Measurements from ENCODE around the gene SPECC1. TPM values are rescaled to one million over a fixed set of nuclear protein-coding genes. Genes with fewer than 3 reads are reported as not detected.
"Not testable (repeated sequence)": the region's sequence is repeated elsewhere in the genome, so short reads cannot be mapped to it uniquely, and the experiment has no call there.

Gene SPECC1
- total RNA-seq, 1 donor from 2014 or later, result 35.6 TPM

DNA sequence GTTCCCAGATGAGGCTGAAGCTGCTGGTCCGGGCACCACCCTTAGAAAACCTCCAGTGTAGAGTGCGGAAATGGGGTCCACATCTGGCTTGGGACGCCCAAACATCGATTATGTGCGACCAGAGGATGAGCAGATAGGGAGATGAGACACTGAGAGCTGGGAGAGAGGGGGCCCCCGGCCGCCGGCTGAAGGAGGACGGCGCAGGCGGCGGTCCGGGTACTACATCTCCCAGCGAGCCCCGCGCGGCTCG, 182 bp upstream of the SPECC1 start:
- TF ChIP-seq, protein P1, sequence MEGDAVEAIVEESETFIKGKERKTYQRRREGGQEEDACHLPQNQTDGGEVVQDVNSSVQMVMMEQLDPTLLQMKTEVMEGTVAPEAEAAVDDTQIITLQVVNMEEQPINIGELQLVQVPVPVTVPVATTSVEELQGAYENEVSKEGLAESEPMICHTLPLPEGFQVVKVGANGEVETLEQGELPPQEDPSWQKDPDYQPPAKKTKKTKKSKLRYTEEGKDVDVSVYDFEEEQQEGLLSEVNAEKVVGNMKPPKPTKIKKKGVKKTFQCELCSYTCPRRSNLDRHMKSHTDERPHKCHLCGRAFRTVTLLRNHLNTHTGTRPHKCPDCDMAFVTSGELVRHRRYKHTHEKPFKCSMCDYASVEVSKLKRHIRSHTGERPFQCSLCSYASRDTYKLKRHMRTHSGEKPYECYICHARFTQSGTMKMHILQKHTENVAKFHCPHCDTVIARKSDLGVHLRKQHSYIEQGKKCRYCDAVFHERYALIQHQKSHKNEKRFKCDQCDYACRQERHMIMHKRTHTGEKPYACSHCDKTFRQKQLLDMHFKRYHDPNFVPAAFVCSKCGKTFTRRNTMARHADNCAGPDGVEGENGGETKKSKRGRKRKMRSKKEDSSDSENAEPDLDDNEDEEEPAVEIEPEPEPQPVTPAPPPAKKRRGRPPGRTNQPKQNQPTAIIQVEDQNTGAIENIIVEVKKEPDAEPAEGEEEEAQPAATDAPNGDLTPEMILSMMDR (IDR thresholded peaks at IDR 0.05; ENCODE audit: unreplicated experiment), result no peak
- peaks cover 4% of the 10 kb centered on the region for H3K4me1 Mint-ChIP-seq
- no peaks in the 10 kb centered on the region for H3K36me3 Mint-ChIP-seq
- H3K4me3 Mint-ChIP-seq, result peak overlapping the region; percentile 93
- H3K27me3 Mint-ChIP-seq (ENCODE audit: low read depth), result peaks cover 71% of the 10 kb centered on the region
- H3K9me3 Mint-ChIP-seq, result no peaks in the 10 kb centered on the region
- DNase-seq (ENCODE audit: low spot score in 2 of 2, unreplicated experiment in 2 of 2), result no peak
- no peak overlapping the region for H3K27ac Mint-ChIP-seq

DNA sequence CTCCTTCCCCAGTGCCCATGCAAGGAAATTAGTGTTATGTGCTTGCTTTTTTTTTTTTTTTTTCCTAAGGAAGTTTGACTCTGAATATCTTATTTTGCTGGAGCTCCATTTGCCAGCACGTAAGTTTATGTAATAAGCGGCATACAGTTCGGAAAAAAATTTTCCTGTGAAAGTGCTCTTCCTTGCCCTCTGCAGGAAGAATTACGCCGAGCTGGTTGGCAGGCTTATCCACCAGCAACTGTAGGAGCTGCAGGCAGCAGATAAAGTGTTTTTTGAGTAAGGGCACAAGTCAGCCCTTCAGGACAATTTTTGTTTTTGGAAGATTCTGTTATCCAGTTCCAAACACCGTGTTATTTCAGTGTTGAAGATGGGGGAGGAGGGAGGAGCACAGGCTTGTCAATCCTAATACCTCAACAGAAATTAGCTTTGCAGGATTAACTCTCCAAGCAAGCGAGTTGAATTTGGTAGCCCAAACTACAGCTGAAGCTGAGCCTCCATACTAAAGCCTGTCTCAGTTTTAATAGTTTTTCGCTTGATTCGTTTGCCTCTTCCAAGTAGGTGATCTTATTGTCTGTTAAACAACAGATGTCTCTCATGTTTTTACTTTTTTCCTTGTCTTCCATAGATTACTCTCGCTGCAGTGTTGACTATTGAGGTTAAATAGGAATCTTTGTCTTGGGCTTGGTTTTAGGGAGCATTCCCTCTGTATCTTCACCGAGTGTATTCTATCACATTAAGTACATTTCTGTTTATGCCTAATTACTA, 1.1 kb downstream of the SPECC1 start:
- peaks cover 69% of the 10 kb centered on the region for H3K27me3 Mint-ChIP-seq (ENCODE audit: low read depth)
- no peak overlapping the region for H3K27ac Mint-ChIP-seq
- no peaks in the 10 kb centered on the region for H3K36me3 Mint-ChIP-seq
- H3K4me3 Mint-ChIP-seq, result peak overlapping the region; percentile 78
- TF ChIP-seq, protein P1 (IDR thresholded peaks at IDR 0.05; ENCODE audit: unreplicated experiment), result no peak
- H3K9me3 Mint-ChIP-seq, result no peaks in the 10 kb centered on the region
- DNase-seq (ENCODE audit: low spot score in 2 of 2, unreplicated experiment in 2 of 2), result no peak
- peaks cover 4% of the 10 kb centered on the region for H3K4me1 Mint-ChIP-seq

DNA sequence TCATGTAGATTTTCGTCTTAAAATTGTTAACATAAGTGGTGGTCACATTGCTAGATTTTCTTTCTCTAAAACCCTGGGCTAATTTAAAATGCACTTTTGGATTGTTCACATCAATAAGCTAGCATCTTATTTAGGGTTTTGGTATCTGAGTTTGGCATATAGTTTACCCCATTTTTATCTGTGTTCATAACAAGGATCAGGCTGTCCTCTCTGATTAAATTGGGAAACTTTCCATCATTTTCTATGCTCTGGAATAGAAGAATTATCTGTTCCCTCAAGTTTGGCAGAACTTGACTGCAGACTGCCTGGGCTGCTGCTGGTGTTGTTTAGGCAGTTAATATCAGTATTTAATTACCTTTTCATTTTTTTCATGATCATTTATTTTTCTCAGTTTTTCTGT, 1.8 kb downstream of the SPECC1 start:
- H3K4me3 Mint-ChIP-seq, result peak overlapping the region; percentile 6
- H3K27me3 Mint-ChIP-seq (ENCODE audit: low read depth), result peaks cover 64% of the 10 kb centered on the region
- TF ChIP-seq, protein P1 (IDR thresholded peaks at IDR 0.05; ENCODE audit: unreplicated experiment), result no peak
- H3K4me1 Mint-ChIP-seq, result peaks cover 4% of the 10 kb centered on the region
- H3K36me3 Mint-ChIP-seq, result no peaks in the 10 kb centered on the region
- no peak for DNase-seq (ENCODE audit: low spot score in 2 of 2, unreplicated experiment in 2 of 2)
- H3K27ac Mint-ChIP-seq, result no peak overlapping the region
- H3K9me3 Mint-ChIP-seq, result no peaks in the 10 kb centered on the region

DNA sequence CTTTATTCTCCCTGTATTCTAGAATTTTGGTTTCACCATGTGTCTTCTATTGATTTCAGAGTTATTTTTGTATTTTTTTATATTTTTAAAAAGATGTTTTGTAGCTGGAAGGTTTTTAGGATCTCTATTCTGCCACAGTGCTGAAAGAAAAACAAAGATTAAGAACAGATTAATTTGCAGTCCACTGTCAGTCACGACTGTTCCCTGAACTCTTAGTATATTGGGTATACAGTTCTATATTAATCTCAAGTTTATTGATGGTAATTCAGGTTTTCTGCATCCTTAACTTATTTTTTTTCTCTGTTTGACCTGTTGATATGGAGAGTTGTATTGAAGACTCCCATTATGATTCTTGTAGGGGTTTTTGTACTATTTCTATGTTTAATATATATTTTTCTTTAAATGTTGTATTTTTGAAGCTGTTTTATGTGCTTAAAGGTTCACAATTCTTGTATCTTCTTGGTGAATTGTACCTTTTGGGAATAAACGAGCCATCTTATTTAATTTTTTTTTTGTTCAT, 2.9 kb downstream of the SPECC1 start:
- DNase-seq (ENCODE audit: low spot score in 2 of 2, unreplicated experiment in 2 of 2), result no peak
- Mint-ChIP-seq H3K36me3 (no peaks in the 10 kb centered on the region), H3K4me1 (peaks cover 4% of the 10 kb centered on the region), H3K27me3 (ENCODE audit: low read depth) (peaks cover 55% of the 10 kb centered on the region), H3K4me3 (no peak overlapping the region), H3K27ac (no peak overlapping the region), H3K9me3 (peaks cover under 1% of the 10 kb centered on the region)
- TF ChIP-seq, protein P1 (IDR thresholded peaks at IDR 0.05; ENCODE audit: unreplicated experiment), result no peak

DNA sequence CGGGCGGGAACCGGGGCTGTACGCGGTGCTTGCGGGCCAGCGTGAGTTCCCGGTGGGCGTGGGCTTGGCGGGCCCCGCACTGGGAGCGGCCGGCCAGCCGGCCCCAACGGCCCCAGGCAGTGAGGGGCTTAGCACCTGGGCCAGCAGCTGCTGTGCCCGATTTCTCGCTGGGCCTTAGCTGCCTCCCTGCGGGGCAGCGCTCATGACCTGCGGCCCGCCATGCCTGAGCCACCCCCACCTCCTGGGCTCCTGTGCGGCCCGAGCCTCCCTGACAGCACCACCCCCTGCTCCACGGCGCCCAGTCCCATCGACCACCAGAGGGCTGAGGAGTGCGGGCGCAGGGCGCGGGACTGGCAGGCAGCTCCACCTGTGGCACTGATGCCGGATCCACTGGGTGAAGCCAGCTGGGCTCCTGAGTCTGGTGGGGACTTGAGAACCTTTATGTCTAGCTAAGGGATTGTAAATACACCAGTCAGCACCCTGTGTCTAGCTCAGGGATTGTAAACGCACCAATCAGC, 7.4 kb downstream of the SPECC1 start:
- not testable (repeated sequence) for H3K4me3 Mint-ChIP-seq; H3K4me1 Mint-ChIP-seq; DNase-seq (ENCODE audit: low spot score in 2 of 2, unreplicated experiment in 2 of 2); H3K36me3 Mint-ChIP-seq; H3K27ac Mint-ChIP-seq; H3K9me3 Mint-ChIP-seq
- H3K27me3 Mint-ChIP-seq (ENCODE audit: low read depth), result peaks cover 40% of the 10 kb centered on the region

DNA sequence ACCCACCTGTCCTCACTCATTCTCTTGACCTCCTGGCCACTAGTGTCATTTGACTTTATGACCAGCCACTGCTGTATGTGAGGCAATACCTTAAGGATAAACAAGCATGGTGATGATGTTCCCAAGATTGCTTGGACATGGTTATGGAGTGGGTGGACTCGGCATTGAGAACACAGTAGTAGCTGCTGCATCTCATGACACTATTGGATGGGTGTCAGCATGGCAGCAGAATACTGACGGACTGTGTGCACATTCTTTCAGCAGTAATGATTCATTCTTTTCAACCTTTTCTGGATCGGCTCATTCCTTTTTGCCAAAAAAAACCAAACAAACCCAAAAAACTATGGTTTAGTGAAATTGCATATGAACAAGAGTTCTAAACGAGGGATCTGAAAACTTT, 13.5 kb downstream of the SPECC1 start:
- Mint-ChIP-seq H3K4me1 (no peaks in the 10 kb centered on the region), H3K36me3 (no peaks in the 10 kb centered on the region), H3K27ac (no peak overlapping the region), H3K4me3 (no peak overlapping the region), H3K9me3 (no peaks in the 10 kb centered on the region), H3K27me3 (ENCODE audit: low read depth) (peaks cover 45% of the 10 kb centered on the region)
- TF ChIP-seq, protein P1 (IDR thresholded peaks at IDR 0.05; ENCODE audit: unreplicated experiment), result no peak
- no peak for DNase-seq (ENCODE audit: low spot score in 2 of 2, unreplicated experiment in 2 of 2)

Data from mesothelial cell of epicardium (in vitro differentiated cells).